GM18519 (cell line): Measurements from ENCODE around the gene ZFPM1.
"Not testable (repeated sequence)": the region's sequence is repeated elsewhere in the genome, so short reads cannot be mapped to it uniquely, and the experiment has no call there.

ENCODE experiments used
- ATAC-seq: cut with Tn5 transposase; IDR thresholded peaks from one replicate; pipeline ENCODE4 v1.9.1; 2021; ENCODE audit warnings: mild to moderate bottlenecking, moderate library complexity; ENCODE audit not compliant: unreplicated experiment, low FRiP score

ZFPM1 gene

DNA sequence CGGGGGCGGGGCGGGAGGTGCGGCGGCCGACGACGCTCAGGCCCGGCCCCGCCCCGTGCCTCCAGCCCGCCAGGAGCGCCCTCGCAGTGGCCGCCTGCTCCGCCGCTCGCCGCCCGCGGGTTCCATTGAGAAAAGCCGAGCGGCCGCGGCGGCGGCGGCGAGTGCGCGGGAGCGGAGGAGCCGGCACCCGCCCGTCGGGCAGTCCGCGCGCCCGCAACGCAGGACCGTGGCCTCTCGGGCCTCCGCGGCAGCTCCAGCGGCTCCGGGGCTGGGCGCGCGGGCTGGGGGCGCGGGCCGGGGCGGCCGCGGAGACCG, at the start of gene ZFPM1:
Gene ZFPM1 (plus strand): TSS at position 64 of the 315 bp plus-strand sequence. CDS start 359 bp downstream, outside the sequence.
- no peak for ATAC-seq

DNA sequence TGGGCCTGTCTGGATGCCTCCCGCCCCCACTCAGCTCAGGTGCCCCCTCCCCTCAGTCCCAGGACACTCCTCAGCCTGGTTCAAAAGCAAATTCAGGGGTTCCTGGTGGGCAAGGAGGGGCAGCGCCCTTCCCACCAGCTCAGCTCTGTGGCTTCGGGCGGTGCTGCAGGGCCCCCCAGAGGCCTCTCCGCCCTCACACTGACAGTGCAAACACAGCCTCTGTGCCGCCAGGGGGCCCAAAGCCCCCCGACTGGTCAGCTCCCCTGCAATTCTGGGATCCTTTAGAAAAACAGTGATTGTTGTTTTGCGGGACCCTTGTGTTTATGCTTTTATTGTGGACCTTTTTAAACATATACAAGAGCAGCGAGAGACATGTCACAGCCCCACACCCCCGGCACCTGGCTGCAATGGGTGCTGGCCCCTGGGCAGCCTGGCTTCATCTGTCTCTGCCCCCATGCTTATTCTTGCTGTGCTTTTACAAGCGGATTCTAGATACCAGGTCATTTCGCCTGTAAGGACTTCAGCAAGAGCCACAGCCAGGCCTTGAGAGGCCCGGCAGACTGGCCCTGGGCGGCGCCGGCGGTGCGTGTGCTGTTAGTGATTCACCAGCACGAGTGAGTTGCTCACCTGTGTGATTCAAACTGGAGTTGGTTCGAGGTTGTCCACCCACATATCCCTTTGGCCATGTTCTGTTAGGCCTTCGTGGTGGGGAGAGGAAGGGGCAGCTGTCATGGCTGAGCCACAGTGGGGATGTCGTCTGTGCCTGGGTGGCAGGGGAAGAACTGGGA, 49.1 kb upstream of the ZFPM1 start:
- no peak for ATAC-seq

DNA sequence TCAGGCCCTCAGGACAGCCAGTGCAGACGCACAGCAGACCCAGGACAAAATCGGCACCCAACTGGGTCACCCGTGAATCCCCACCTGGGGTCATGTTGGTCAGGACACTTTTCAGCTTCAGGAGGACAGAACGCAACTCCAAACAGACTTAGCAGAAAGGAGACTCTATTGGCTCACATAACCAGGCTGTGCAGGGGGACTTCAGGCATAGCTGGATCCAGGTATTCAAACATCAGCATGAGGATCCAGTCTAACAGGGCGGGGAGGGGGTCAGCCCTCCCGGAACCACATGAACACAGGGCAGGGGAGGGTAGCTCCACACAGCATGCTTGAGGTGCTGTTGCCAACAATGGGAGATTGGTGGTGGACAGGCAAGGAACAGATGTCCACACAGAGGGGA, 48.3 kb upstream of the ZFPM1 start:
- no peak for ATAC-seq

GRCh38 chr16:88405216-88406060, 47.6 kb upstream of the ZFPM1 start:
- no peak for ATAC-seq

DNA sequence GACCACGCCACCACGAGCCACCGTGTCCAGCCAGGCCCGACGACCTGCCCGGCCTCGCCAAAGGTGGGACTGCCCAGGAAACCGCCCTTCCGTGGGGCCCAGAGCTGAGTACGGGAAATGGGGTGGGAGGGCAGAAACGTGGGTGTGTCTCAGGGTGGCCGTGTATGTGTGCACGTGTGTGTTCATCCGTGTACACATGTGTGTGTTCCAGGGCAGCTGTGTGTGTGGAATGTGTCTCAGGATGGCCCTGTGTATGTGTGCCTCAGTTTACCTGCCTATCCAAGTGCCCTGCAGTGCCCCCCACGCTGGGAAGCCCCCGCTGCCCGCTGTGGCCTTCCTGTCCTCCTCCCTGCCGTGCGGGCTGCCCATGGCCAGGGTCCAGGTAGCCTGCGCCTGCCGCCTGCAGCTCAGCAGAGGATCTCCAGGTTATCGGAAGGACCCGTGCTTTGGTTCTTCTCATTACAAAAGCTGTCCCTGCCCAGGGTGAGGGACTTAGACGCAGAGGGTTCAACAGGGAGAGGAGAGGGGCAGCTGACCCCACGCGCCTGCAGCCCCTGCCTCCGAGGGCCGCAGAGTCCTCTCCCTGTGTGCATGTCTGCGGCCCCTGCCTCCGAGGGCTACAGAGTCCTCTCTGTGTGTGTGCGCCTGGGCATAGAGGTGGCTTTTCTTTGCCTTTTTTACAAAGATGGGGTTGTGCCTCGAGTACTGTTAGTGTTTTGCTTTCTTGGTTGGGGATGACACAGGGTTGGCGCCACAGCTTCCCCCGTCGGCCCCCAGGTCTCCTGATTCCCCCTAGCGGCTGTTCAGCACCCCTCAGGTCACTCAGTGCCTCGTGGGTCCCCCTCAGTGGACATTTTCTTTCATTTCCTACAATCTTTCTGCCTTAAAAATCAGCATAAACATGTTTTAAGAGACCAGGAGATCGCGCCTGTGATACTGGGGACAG, 46.7 kb upstream of the ZFPM1 start:
- no peak for ATAC-seq

- no peak for ATAC-seq
These were observed 46.0 kb upstream of the ZFPM1 start for GRCh38 chr16:88407042-88407420.

DNA sequence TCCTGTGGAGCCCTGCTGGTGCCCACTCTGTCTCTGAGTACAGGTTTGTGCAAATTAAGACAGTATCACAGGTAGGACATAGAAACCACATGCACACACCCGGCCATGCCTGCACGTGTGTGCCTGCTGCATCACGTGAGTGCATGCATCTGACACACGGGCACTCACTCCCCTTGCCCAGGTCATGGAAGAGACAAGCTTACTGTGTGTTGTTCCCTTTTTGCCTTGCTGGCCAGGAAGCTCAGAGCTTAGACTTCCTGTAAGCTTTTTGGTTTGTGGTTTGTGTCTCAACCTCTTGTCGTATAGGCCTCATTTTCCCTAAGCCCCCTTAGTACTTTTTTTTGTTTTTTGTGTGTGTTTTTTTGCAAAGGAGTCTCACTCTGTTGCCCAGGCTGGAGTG, 45.3 kb upstream of the ZFPM1 start:
- no peak for ATAC-seq

- ATAC-seq, result no peak
These were observed 44.4 kb upstream of the ZFPM1 start for GRCh38 chr16:88408561-88409142.

DNA sequence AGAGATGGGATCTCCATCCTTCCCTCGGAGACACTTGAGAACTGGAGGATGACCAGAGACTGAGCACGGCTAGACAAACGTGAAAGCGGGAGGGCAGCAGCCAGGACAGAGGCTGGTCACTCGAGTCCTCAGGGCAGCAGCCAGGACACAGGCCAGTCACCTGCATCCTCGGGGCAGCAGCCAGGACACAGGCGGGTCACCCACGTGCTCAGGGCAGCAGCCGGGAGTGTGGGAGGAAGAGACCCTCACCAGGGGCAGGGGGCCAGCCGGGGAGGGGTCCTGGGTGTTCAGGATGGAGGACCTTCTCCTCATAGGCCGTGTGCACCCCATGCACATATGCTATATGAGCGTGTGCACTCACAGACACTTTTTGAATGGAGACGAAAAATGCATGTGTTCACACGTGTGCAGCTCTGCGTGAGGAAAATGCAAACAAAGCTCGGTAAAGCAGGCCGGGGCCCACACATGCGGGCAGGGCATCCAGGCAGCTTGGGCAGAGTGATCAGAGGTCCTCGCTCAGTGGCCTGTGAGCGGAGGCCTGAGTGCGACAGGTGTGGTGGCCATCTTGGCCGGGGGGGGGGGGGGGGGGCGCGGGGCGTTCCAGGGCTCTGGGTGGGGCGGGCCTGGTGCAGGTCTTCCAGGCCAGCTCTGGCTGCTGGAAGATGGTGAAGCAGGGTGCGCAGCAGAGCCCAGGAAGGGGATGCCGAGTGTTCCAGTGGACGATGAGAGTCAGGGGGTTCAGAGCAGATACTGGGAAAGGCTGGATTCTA, 43.6 kb upstream of the ZFPM1 start:
- no peak for ATAC-seq

DNA sequence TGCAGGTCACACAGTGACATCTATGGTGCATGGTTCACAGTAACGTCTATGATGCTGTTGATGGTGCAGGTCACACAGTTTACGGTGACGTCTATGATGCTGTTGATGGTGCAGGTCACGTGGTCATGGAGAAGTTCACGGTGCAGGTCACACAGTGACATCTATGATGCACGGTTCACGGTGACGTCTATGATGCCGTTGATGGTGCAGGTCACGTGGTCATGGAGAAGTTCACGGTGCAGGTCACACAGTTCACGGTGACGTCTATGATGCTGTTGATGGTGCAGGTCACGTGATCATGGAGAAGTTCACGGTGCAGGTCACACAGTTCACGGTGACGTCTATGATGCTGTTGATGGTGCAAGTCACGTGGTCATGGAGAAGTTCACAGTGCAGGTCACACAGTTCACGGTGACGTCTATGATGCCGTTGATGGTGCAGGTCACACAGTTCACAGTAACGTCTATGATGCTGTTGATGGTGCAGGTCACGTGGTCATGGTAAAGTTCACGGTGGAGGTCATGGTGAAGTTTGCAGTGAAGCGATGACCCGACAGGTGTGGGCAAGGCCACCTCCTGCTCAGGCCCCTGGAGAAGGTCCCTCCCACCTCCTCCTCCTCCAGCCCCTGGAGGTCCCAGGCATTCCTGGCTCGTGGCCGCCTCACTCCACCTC, 42.6 kb upstream of the ZFPM1 start:
- ATAC-seq, result not testable (repeated sequence)

- ATAC-seq, result no peak
These were observed 41.0 kb upstream of the ZFPM1 start for GRCh38 chr16:88411951-88412576.

DNA sequence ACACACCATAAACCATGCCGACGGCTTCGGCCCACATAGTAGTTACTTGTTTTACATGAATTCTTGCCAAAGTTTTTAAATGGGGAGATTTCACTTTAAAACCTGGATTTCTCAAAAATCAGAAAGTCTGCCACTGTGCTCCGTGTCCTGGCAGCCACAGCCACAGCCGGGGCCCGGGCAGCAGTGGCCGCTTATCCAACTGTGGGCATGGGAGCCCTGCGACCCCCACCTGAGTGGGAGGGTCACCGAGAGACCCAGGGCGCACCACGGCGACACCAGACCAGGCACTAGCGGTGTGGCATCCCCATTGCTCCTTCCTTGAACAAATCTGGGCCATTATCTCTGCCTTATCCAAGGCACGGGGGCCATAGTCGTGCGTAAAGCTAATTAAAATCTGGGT, 40.3 kb upstream of the ZFPM1 start:
- ATAC-seq, result no peak

DNA sequence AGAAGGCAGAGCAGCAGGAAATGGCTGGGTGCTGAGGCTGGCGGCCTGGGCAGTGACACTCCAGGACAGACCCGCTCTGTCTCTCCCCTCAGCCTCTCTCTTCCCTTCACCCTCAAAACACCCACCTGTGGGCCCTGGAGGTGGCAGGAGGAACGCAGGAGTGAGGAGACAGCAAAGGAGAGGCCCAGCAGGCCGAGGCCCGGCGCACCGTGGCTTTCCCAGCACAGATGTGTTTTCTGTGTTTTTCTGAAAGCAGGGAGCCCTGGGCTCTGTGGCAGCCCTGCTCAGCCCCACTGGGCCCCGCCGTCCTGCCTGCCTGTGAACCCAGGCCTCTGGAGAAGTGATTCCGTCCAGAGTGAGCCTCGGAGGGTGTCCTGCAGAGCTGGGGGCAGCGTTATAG, 39.8 kb upstream of the ZFPM1 start:
- ATAC-seq, result no peak

- no peak for ATAC-seq
These were observed 39.4 kb upstream of the ZFPM1 start for GRCh38 chr16:88413631-88414030.

DNA sequence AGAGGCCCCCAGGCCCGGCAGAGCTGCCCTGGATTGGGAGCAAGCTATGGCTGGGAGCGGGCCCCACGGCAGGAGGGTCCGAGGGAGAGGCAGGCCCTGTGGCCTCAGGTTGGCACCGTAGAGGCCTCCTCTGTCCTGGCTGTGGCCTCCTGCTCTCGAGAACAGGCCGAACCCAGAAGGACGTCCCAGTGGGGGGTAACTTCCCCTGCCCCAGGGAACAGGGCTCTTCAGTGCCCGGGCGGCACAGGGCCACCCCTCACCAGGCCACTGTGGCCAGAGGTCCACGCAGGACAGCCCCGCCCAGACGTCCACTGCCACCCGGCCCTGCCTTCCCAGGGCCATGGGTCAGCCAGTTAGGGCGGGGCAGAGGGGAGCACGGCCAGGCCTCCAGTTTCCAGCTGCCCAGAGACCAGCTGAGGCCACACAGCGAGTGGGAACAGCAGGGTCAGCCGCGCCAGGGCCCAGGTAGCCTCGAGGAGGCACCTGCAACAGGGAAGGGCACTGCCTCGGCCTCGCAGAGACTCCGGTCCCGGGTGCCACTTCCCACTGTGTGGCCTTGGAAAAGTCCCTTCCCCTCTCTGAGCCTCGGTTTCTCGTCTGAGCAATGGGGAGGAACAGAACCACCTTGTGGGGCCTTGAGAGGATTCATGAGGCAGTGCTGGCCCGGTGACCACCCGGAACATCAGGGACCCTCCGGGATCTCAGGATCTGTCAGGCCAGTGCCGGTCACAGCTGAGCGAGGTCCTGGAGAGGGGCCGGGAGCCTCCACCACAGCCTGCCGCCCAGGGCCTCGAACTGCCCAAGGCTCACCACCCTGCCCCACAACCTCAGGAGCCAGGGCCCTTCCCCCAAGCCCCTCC, 38.3 kb upstream of the ZFPM1 start:
- no peak for ATAC-seq

DNA sequence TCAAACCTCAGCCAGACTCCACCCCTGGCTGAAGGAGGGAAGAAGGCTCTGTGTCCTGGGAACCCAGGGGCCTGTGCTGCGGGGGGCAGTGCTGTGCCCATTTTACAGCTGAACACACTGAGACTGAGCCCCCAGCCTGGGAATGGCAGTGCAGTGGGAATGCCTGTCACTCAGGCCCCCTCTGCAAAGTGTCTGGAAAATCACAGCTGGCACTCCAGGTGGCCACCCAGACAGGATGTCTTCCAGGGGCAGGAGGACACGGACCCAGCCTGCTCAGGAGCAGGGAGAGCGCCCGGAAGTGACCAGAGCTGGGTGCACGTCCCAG, 37.7 kb upstream of the ZFPM1 start:
- no peak for ATAC-seq

- ATAC-seq, result no peak
These were observed 37.3 kb upstream of the ZFPM1 start for GRCh38 chr16:88415713-88416323.

DNA sequence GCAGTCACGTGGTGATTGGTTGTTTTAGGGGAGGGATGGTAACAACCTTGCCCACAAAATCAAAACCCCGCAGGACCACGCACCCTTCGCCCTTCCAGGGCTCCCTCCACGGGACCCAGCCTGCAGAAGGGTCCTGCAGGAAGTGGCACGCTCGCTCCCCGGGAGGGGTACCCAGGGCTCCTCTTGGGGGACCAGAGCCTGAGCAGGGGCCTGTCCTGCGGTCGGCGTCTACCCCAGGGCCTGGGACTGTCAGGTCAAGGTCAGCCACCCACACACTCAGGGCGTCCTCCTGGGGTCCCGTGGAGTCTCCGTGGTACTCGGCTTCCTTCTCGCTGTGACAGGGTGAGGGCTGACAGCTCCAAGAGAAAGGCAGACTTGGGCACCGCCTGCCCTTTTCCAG, 36.4 kb upstream of the ZFPM1 start:
- no peak for ATAC-seq
